ENCODE measurements around the gene CAPRIN1. TPM values are rescaled to one million over a fixed set of nuclear protein-coding genes. Genes with fewer than 3 reads are reported as not detected.

The CAPRIN1 gene
- total RNA-seq, 1 donor from 2014 or later, result 252 TPM

GRCh38 chr11:34055218-34056000 lies 3.9 kb downstream of the CAPRIN1 start:
- Mint-ChIP-seq H3K9me3 (ENCODE audit: unreplicated experiment) (no peaks in the 10 kb centered on the region), H3K27ac (ENCODE audit: unreplicated experiment) (peak overlapping the region; percentile 56), H3K4me3 (ENCODE audit: unreplicated experiment) (peak overlapping the region; percentile 32), H3K36me3 (ENCODE audit: unreplicated experiment) (peaks cover 22% of the 10 kb centered on the region), H3K4me1 (ENCODE audit: unreplicated experiment) (peaks cover 57% of the 10 kb centered on the region), H3K27me3 (ENCODE audit: unreplicated experiment) (no peaks in the 10 kb centered on the region)
- no peak for DNase-seq (ENCODE audit: extremely low spot score, unreplicated experiment)
- TF ChIP-seq CTCF (IDR thresholded peaks at IDR 0.05), result no peak

GRCh38 chr11:34056672-34057071 lies 5.1 kb downstream of the CAPRIN1 start:
- Mint-ChIP-seq H3K27me3 (ENCODE audit: unreplicated experiment) (no peaks in the 10 kb centered on the region), H3K4me1 (ENCODE audit: unreplicated experiment) (peaks cover 51% of the 10 kb centered on the region), H3K4me3 (ENCODE audit: unreplicated experiment) (no peak overlapping the region), H3K27ac (ENCODE audit: unreplicated experiment) (no peak overlapping the region), H3K9me3 (ENCODE audit: unreplicated experiment) (no peaks in the 10 kb centered on the region), H3K36me3 (ENCODE audit: unreplicated experiment) (peaks cover 22% of the 10 kb centered on the region)
- no peak for TF ChIP-seq CTCF (IDR thresholded peaks at IDR 0.05)
- DNase-seq (ENCODE audit: extremely low spot score, unreplicated experiment), result no peak

GRCh38 chr11:34063061-34063795 lies 11.7 kb downstream of the CAPRIN1 start:
- TF ChIP-seq CTCF (IDR thresholded peaks at IDR 0.05), result no peak
- Mint-ChIP-seq H3K4me1 (ENCODE audit: unreplicated experiment) (peaks cover 47% of the 10 kb centered on the region), H3K27me3 (ENCODE audit: unreplicated experiment) (no peaks in the 10 kb centered on the region), H3K36me3 (ENCODE audit: unreplicated experiment) (peaks cover 30% of the 10 kb centered on the region), H3K27ac (ENCODE audit: unreplicated experiment) (peak overlapping the region; percentile 11), H3K4me3 (ENCODE audit: unreplicated experiment) (no peak overlapping the region), H3K9me3 (ENCODE audit: unreplicated experiment) (no peaks in the 10 kb centered on the region)
- DNase-seq (ENCODE audit: extremely low spot score, unreplicated experiment), result no peak

DNA sequence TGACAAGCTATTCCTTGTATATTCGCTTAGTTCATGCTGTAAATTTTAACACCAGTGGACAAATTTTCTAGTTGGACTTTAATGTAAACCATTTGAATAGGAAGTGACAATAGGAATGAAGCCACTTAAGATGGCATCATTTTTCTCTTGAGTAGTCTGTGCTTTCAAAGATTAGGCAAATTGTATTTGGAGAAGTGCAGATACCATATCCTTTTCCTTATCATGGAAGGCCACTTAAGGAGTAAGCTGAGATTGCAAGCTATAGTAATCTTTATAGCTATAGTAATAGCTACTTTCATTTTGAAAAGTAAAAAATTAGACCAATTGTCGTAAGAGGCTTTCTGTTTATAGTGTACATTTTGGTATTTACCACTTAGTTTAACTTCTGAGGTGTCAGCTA lies 12.8 kb downstream of the CAPRIN1 start:
- H3K36me3 Mint-ChIP-seq (ENCODE audit: unreplicated experiment), result peaks cover 23% of the 10 kb centered on the region
- no peaks in the 10 kb centered on the region for H3K27me3 Mint-ChIP-seq (ENCODE audit: unreplicated experiment)
- peaks cover 42% of the 10 kb centered on the region for H3K4me1 Mint-ChIP-seq (ENCODE audit: unreplicated experiment)
- DNase-seq (ENCODE audit: extremely low spot score, unreplicated experiment), result no peak
- no peak for TF ChIP-seq CTCF (IDR thresholded peaks at IDR 0.05)
- no peaks in the 10 kb centered on the region for H3K9me3 Mint-ChIP-seq (ENCODE audit: unreplicated experiment)
- peak overlapping the region; percentile 14 for H3K27ac Mint-ChIP-seq (ENCODE audit: unreplicated experiment)
- no peak overlapping the region for H3K4me3 Mint-ChIP-seq (ENCODE audit: unreplicated experiment)

Data from osteocyte (in vitro differentiated cells).